ENCODE measurements around the gene PRDM16. TPM values are rescaled to one million over a fixed set of nuclear protein-coding genes. Genes with fewer than 3 reads are reported as not detected.
A peak's percentile ranks its signal among the peaks of the same experiment; 100 is the strongest.

PRDM16 gene
- total RNA-seq, 2 donors from 2014 or later, result 0.79 to 6.1 TPM

- no peak overlapping the region for H3K4me3 ChIP-seq
- no peak overlapping the region for H3K27ac ChIP-seq
- TF ChIP-seq CTCF (IDR thresholded peaks at IDR 0.05), result no peak
- no peaks in the 10 kb centered on the region for H3K4me1 ChIP-seq
- intact Hi-C loops (cut with DNase I), result no loop called here
- H3K36me3 ChIP-seq, result no peaks in the 10 kb centered on the region
- no peaks in the 10 kb centered on the region for H3K27me3 ChIP-seq
- DNase-seq, result no peak
- H3K9ac ChIP-seq (ENCODE audit: low read depth in 2 of 2, low read length in 2 of 2), result no peak overlapping the region
- no peaks in the 10 kb centered on the region for H3K9me3 ChIP-seq
Observed at GRCh38 chr1:3482378-3482849, 413.4 kb downstream of the PRDM16 start.

- H3K9ac ChIP-seq (ENCODE audit: low read depth in 2 of 2, low read length in 2 of 2), result no peak overlapping the region
- no peaks in the 10 kb centered on the region for H3K4me1 ChIP-seq
- intact Hi-C loops (cut with DNase I), result no loop called here
- no peaks in the 10 kb centered on the region for H3K27me3 ChIP-seq
- H3K4me3 ChIP-seq, result no peak overlapping the region
- H3K36me3 ChIP-seq, result no peaks in the 10 kb centered on the region
- TF ChIP-seq CTCF (IDR thresholded peaks at IDR 0.05), result no peak
- no peak for DNase-seq
- H3K27ac ChIP-seq, result no peak overlapping the region
- H3K9me3 ChIP-seq, result no peaks in the 10 kb centered on the region
Observed at GRCh38 chr1:3483380-3483779, 414.4 kb downstream of the PRDM16 start.

GRCh38 chr1:3483801-3484444 is 414.9 kb downstream of the PRDM16 start:
- Histone ChIP-seq H3K27ac (no peak overlapping the region), H3K27me3 (no peaks in the 10 kb centered on the region), H3K9ac (ENCODE audit: low read depth in 2 of 2, low read length in 2 of 2) (no peak overlapping the region), H3K36me3 (no peaks in the 10 kb centered on the region), H3K4me1 (no peaks in the 10 kb centered on the region), H3K9me3 (no peaks in the 10 kb centered on the region), H3K4me3 (no peak overlapping the region)
- intact Hi-C loops (cut with DNase I), result loop anchor here (1.0 kb wide), 1 partner anchor 31 kb away; no protein-coding TSS in a partner anchor
- DNase-seq, result peak; percentile 67
- TF ChIP-seq CTCF (IDR thresholded peaks at IDR 0.05), result peak; percentile 90

- intact Hi-C loops (cut with DNase I), result no loop called here
- no peaks in the 10 kb centered on the region for H3K27me3 ChIP-seq
- H3K4me3 ChIP-seq, result no peak overlapping the region
- H3K27ac ChIP-seq, result no peak overlapping the region
- no peak for TF ChIP-seq CTCF (IDR thresholded peaks at IDR 0.05)
- no peaks in the 10 kb centered on the region for H3K4me1 ChIP-seq
- no peaks in the 10 kb centered on the region for H3K36me3 ChIP-seq
- H3K9me3 ChIP-seq, result no peaks in the 10 kb centered on the region
- DNase-seq, result no peak
- H3K9ac ChIP-seq (ENCODE audit: low read depth in 2 of 2, low read length in 2 of 2), result no peak overlapping the region
Observed at GRCh38 chr1:3485016-3485415, 416.0 kb downstream of the PRDM16 start.

Small RNA genes lying within 50 kb of the gene (microRNA-seq; reads per million reads assigned to microRNA genes)
- gene MIR4251, result not detected

Other genes starting within 250 kb of the PRDM16 start
- not detected for gene ACTRT2, start 47.7 kb upstream of the PRDM16 start, total RNA-seq

All from colonic mucosa (tissue), 4 donors.